ENCODE measurements around the gene ARHGEF16.

- no peak for TF ChIP-seq CTCF (IDR thresholded peaks at IDR 0.05)
- TF ChIP-seq ZFX (IDR thresholded peaks at IDR 0.05; ENCODE audit: borderline replicate concordance), result no peak
Measured at GRCh38 chr1:3422638-3423037, 31.8 kb upstream of the ARHGEF16 start.
